HTR-8/SVneo (cell line): ENCODE measurements around the gene ALAS1.
"Not testable (repeated sequence)": the region's sequence is repeated elsewhere in the genome, so short reads cannot be mapped to it uniquely, and the experiment has no call there.

ENCODE experiments used
- DNase-seq: peaks from one replicate; pipeline ENCODE4 v3.0.0; 2011; ENCODE audit warnings: low spot score, mixed read lengths; ENCODE audit not compliant: insufficient read length
- FAIRE-seq: peaks from 2 replicates; lab custom pipeline; 2011; peaks lifted over from hg19 to GRCh38; lab: Jason Lieb, UNC

ALAS1 gene

GRCh38 chr3:52176180-52176752 is 21.7 kb upstream of the ALAS1 start:
- FAIRE-seq (peak; percentile 57), DNase-seq (no peak)

GRCh38 chr3:52176951-52177700 is 20.8 kb upstream of the ALAS1 start:
- DNase-seq (no peak), FAIRE-seq (no peak)

GRCh38 chr3:52177701-52178042 is 20.3 kb upstream of the ALAS1 start:
- FAIRE-seq: no peak

GRCh38 chr3:52178126-52178525 is 19.8 kb upstream of the ALAS1 start:
- not testable (repeated sequence) for DNase-seq, FAIRE-seq

More at GRCh38 chr3:52177701-52178042, 20.3 kb upstream of the ALAS1 start:
- DNase-seq: no peak

- FAIRE-seq (no peak), DNase-seq (no peak)
Measured at GRCh38 chr3:52178537-52178936, 19.4 kb upstream of the ALAS1 start.

- FAIRE-seq: no peak
- no peak for DNase-seq
Measured at GRCh38 chr3:52181543-52181942, 16.4 kb upstream of the ALAS1 start.

- no peak for DNase-seq
- FAIRE-seq: no peak
Measured at GRCh38 chr3:52182196-52182595, 15.8 kb upstream of the ALAS1 start.

- FAIRE-seq (no peak), DNase-seq (no peak)
Measured at GRCh38 chr3:52182691-52183090, 15.3 kb upstream of the ALAS1 start.

GRCh38 chr3:52183786-52184445 is 14.0 kb upstream of the ALAS1 start:
- no peak for FAIRE-seq
- no peak for DNase-seq

- peak; percentile 28 for FAIRE-seq
- no peak for DNase-seq
Measured at GRCh38 chr3:52184690-52185089, 13.3 kb upstream of the ALAS1 start.

GRCh38 chr3:52185311-52185710 is 12.6 kb upstream of the ALAS1 start:
- DNase-seq (no peak), FAIRE-seq (no peak)

GRCh38 chr3:52185837-52186236 is 12.1 kb upstream of the ALAS1 start:
- no peak for FAIRE-seq
- no peak for DNase-seq

GRCh38 chr3:52186729-52187128 is 11.2 kb upstream of the ALAS1 start:
- FAIRE-seq (no peak), DNase-seq (no peak)

GRCh38 chr3:52188556-52188955 is 9.4 kb upstream of the ALAS1 start:
- no peak for FAIRE-seq
- DNase-seq: no peak

- DNase-seq (no peak), FAIRE-seq (no peak)
Measured at GRCh38 chr3:52190294-52191074, 7.5 kb upstream of the ALAS1 start.

GRCh38 chr3:52191663-52192062 is 6.3 kb upstream of the ALAS1 start:
- DNase-seq (no peak), FAIRE-seq (no peak)

GRCh38 chr3:52193065-52193464 is 4.9 kb upstream of the ALAS1 start:
- FAIRE-seq: peak; percentile 85

GRCh38 chr3:52194485-52195290 is 3.3 kb upstream of the ALAS1 start:
- FAIRE-seq (peak; percentile 33), DNase-seq (no peak)

More at GRCh38 chr3:52193065-52193464, 4.9 kb upstream of the ALAS1 start:
- peak; percentile 75 for DNase-seq

GRCh38 chr3:52195291-52195597 is 2.7 kb upstream of the ALAS1 start:
- no peak for FAIRE-seq
- no peak for DNase-seq

- FAIRE-seq: no peak
- DNase-seq: no peak
Measured at GRCh38 chr3:52195823-52196331, 2.1 kb upstream of the ALAS1 start.
